ENCODE results near the gene TPO. TPM values are rescaled to one million over a fixed set of nuclear protein-coding genes. Genes with fewer than 3 reads are reported as not detected.

TPO gene
- total RNA-seq, 2 donors from 2014 or later = not detected

- H3K4me1 Mint-ChIP-seq = no peaks in the 10 kb centered on the region
- no peak overlapping the region for H3K27ac Mint-ChIP-seq
- 88 to 94% methylated on average over 5 to 7 of the region's 7 CpGs for WGBS, 2 experiments (ENCODE audit: insufficient coverage in 1 of 2, insufficient read length in 1 of 2)
- H3K27me3 ChIP-seq (ENCODE audit: control insufficient read depth, insufficient read depth, low read length, poor library complexity, severe bottlenecking) = no peaks in the 10 kb centered on the region
- H3K9me3 Mint-ChIP-seq = no peaks in the 10 kb centered on the region
- no peak overlapping the region for H3K4me3 Mint-ChIP-seq
- H3K4me1 ChIP-seq (ENCODE audit: control insufficient read depth, insufficient read depth, low read length) = no peaks in the 10 kb centered on the region
- no peaks in the 10 kb centered on the region for H3K36me3 ChIP-seq (ENCODE audit: control insufficient read depth, insufficient read depth, low read length)
- no peak overlapping the region for H3K27ac ChIP-seq (ENCODE audit: low read depth, low read length)
- H3K27me3 Mint-ChIP-seq (ENCODE audit: insufficient read depth) = no peaks in the 10 kb centered on the region
- H3K9me3 ChIP-seq (ENCODE audit: control insufficient read depth, low read length) = peaks cover 7% of the 10 kb centered on the region
- H3K36me3 Mint-ChIP-seq (ENCODE audit: low read depth) = no peaks in the 10 kb centered on the region
- H3K9ac ChIP-seq (ENCODE audit: extremely low read depth, low read length, poor library complexity, severe bottlenecking) = no peak overlapping the region
- no peak overlapping the region for H3K4me3 ChIP-seq (ENCODE audit: low read length)
- no peak for TF ChIP-seq CTCF (conservative IDR thresholded peaks at IDR 0.05)
- DNase-seq = no peak
These were observed 46.5 kb downstream of the TPO start for GRCh38 chr2:1459727-1460126.

- H3K27ac ChIP-seq (ENCODE audit: low read depth, low read length) = no peak overlapping the region
- no peaks in the 10 kb centered on the region for H3K9me3 Mint-ChIP-seq
- H3K36me3 Mint-ChIP-seq (ENCODE audit: low read depth) = no peaks in the 10 kb centered on the region
- no peaks in the 10 kb centered on the region for H3K4me1 ChIP-seq (ENCODE audit: control insufficient read depth, insufficient read depth, low read length)
- no peak for TF ChIP-seq CTCF (conservative IDR thresholded peaks at IDR 0.05)
- DNase-seq = no peak
- H3K27me3 ChIP-seq (ENCODE audit: control insufficient read depth, insufficient read depth, low read length, poor library complexity, severe bottlenecking) = no peaks in the 10 kb centered on the region
- no peak overlapping the region for H3K4me3 Mint-ChIP-seq
- H3K9ac ChIP-seq (ENCODE audit: extremely low read depth, low read length, poor library complexity, severe bottlenecking) = no peak overlapping the region
- no peaks in the 10 kb centered on the region for H3K36me3 ChIP-seq (ENCODE audit: control insufficient read depth, insufficient read depth, low read length)
- no peaks in the 10 kb centered on the region for H3K4me1 Mint-ChIP-seq
- no peak overlapping the region for H3K4me3 ChIP-seq (ENCODE audit: low read length)
- 83 to 100% methylated on average over 1 to 11 of the region's 11 CpGs for WGBS, 2 experiments (ENCODE audit: insufficient coverage in 1 of 2, insufficient read length in 1 of 2)
- peaks cover 7% of the 10 kb centered on the region for H3K9me3 ChIP-seq (ENCODE audit: control insufficient read depth, low read length)
- no peaks in the 10 kb centered on the region for H3K27me3 Mint-ChIP-seq (ENCODE audit: insufficient read depth)
- H3K27ac Mint-ChIP-seq = peak overlapping the region; percentile 55
These were observed 47.7 kb downstream of the TPO start for GRCh38 chr2:1460851-1461418.

- no peak overlapping the region for H3K27ac Mint-ChIP-seq
- no peak for DNase-seq
- no peak overlapping the region for H3K9ac ChIP-seq (ENCODE audit: extremely low read depth, low read length, poor library complexity, severe bottlenecking)
These were observed 48.5 kb downstream of the TPO start for GRCh38 chr2:1461507-1462390.

More at GRCh38 chr2:1461507-1462390, 48.5 kb downstream of the TPO start:
- H3K4me3 Mint-ChIP-seq = no peak overlapping the region
- Histone ChIP-seq H3K9me3 (ENCODE audit: control insufficient read depth, low read length) (peaks cover 7% of the 10 kb centered on the region), H3K27me3 (ENCODE audit: control insufficient read depth, insufficient read depth, low read length, poor library complexity, severe bottlenecking) (no peaks in the 10 kb centered on the region), H3K4me3 (ENCODE audit: low read length) (no peak overlapping the region), H3K4me1 (ENCODE audit: control insufficient read depth, insufficient read depth, low read length) (no peaks in the 10 kb centered on the region), H3K27ac (ENCODE audit: low read depth, low read length) (no peak overlapping the region), H3K36me3 (ENCODE audit: control insufficient read depth, insufficient read depth, low read length) (no peaks in the 10 kb centered on the region)
- no peaks in the 10 kb centered on the region for H3K9me3 Mint-ChIP-seq
- TF ChIP-seq CTCF (conservative IDR thresholded peaks at IDR 0.05) = no peak
- peaks cover 3% of the 10 kb centered on the region for H3K27me3 Mint-ChIP-seq (ENCODE audit: insufficient read depth)
- no peaks in the 10 kb centered on the region for H3K4me1 Mint-ChIP-seq
- WGBS, 2 experiments (ENCODE audit: insufficient coverage in 1 of 2, insufficient read length in 1 of 2) = 80 to 81% methylated on average over 18 to 28 of the region's 28 CpGs
- H3K36me3 Mint-ChIP-seq (ENCODE audit: low read depth) = no peaks in the 10 kb centered on the region
